Measurements from ENCODE around the gene NKD1.

NKD1 gene

GRCh38 chr16:50662306-50662940 lies 114.2 kb downstream of the NKD1 start:
- no peaks in the 10 kb centered on the region for H3K9me3 ChIP-seq (ENCODE audit: insufficient read depth, low read depth, low read length)
- H3K9ac ChIP-seq (ENCODE audit: low read depth, low read length, poor library complexity, severe bottlenecking): no peak overlapping the region
- H2AFZ ChIP-seq (ENCODE audit: low read length): no peak overlapping the region
- no peak overlapping the region for H3K4me3 ChIP-seq (ENCODE audit: low read length, poor library complexity, severe bottlenecking)
- 0 out of 2 replicates have a peak, but pooled peaks cover 5% of the 10 kb centered on the region for H3F3A ChIP-seq (ENCODE audit: low read depth)
- no peaks in the 10 kb centered on the region for H3K27me3 ChIP-seq (ENCODE audit: insufficient read depth, low read length, poor library complexity, severe bottlenecking)
- no peak overlapping the region for H3K4me2 ChIP-seq (ENCODE audit: low read depth, low read length, poor library complexity, severe bottlenecking)
- H3K4me1 ChIP-seq (ENCODE audit: insufficient read depth, low read length, poor library complexity, severe bottlenecking): peaks cover 15% of the 10 kb centered on the region
- TF ChIP-seq EZH2phosphoT487 (IDR thresholded peaks at IDR 0.05; ENCODE audit: borderline replicate concordance): no peak
- no peak for TF ChIP-seq CTCF (conservative IDR thresholded peaks at IDR 0.05; ENCODE audit: low read length)
- H3K9me2 ChIP-seq (replicated peaks; ENCODE audit: low read depth, low read length): no peaks in the 10 kb centered on the region
- H3K36me3 ChIP-seq (ENCODE audit: insufficient read depth, low read length): no peaks in the 10 kb centered on the region
- no peaks in the 10 kb centered on the region for H3K79me2 ChIP-seq (ENCODE audit: insufficient read depth, low read length)
- no peaks in the 10 kb centered on the region for H4K20me1 ChIP-seq (ENCODE audit: insufficient read depth, low read length, poor library complexity, severe bottlenecking)

- H3K9me2 ChIP-seq (replicated peaks; ENCODE audit: low read depth, low read length): no peaks in the 10 kb centered on the region
- no peak overlapping the region for H3K4me2 ChIP-seq (ENCODE audit: low read depth, low read length, poor library complexity, severe bottlenecking)
- no peaks in the 10 kb centered on the region for H3K36me3 ChIP-seq (ENCODE audit: insufficient read depth, low read length)
- H3F3A ChIP-seq (ENCODE audit: low read depth): 0 out of 2 replicates have a peak, but pooled peaks cover 5% of the 10 kb centered on the region
- TF ChIP-seq EZH2phosphoT487 (IDR thresholded peaks at IDR 0.05; ENCODE audit: borderline replicate concordance): no peak
- no peaks in the 10 kb centered on the region for H3K9me3 ChIP-seq (ENCODE audit: insufficient read depth, low read depth, low read length)
- H3K9ac ChIP-seq (ENCODE audit: low read depth, low read length, poor library complexity, severe bottlenecking): no peak overlapping the region
- no peaks in the 10 kb centered on the region for H4K20me1 ChIP-seq (ENCODE audit: insufficient read depth, low read length, poor library complexity, severe bottlenecking)
- H3K4me3 ChIP-seq (ENCODE audit: low read length, poor library complexity, severe bottlenecking): no peak overlapping the region
- no peaks in the 10 kb centered on the region for H3K79me2 ChIP-seq (ENCODE audit: insufficient read depth, low read length)
- peaks cover 17% of the 10 kb centered on the region for H3K4me1 ChIP-seq (ENCODE audit: insufficient read depth, low read length, poor library complexity, severe bottlenecking)
- H3K27me3 ChIP-seq (ENCODE audit: insufficient read depth, low read length, poor library complexity, severe bottlenecking): no peaks in the 10 kb centered on the region
- no peak overlapping the region for H2AFZ ChIP-seq (ENCODE audit: low read length)
Observed at GRCh38 chr16:50664270-50664669, 116.1 kb downstream of the NKD1 start.

GRCh38 chr16:50665128-50665878 lies 117.1 kb downstream of the NKD1 start:
- H3K4me3 ChIP-seq (ENCODE audit: low read length, poor library complexity, severe bottlenecking): peak overlapping the region; percentile 70
- H2AFZ ChIP-seq (ENCODE audit: low read length): peak overlapping the region; percentile 82
- no peaks in the 10 kb centered on the region for H3K79me2 ChIP-seq (ENCODE audit: insufficient read depth, low read length)
- peak overlapping the region; percentile 52 for H3K9ac ChIP-seq (ENCODE audit: low read depth, low read length, poor library complexity, severe bottlenecking)
- peak overlapping the region; percentile 77 for H3K4me2 ChIP-seq (ENCODE audit: low read depth, low read length, poor library complexity, severe bottlenecking)
- TF ChIP-seq CTCF (conservative IDR thresholded peaks at IDR 0.05; ENCODE audit: low read length) (peak; percentile 84), EZH2phosphoT487 (IDR thresholded peaks at IDR 0.05; ENCODE audit: borderline replicate concordance) (no peak)
- H3F3A ChIP-seq (ENCODE audit: low read depth): 0 out of 2 replicates have a peak, but pooled peaks cover 5% of the 10 kb centered on the region
- H3K27me3 ChIP-seq (ENCODE audit: insufficient read depth, low read length, poor library complexity, severe bottlenecking): no peaks in the 10 kb centered on the region
- no peaks in the 10 kb centered on the region for H3K9me3 ChIP-seq (ENCODE audit: insufficient read depth, low read depth, low read length)
- H3K4me1 ChIP-seq (ENCODE audit: insufficient read depth, low read length, poor library complexity, severe bottlenecking): peaks cover 17% of the 10 kb centered on the region
- no peaks in the 10 kb centered on the region for H4K20me1 ChIP-seq (ENCODE audit: insufficient read depth, low read length, poor library complexity, severe bottlenecking)
- H3K9me2 ChIP-seq (replicated peaks; ENCODE audit: low read depth, low read length): no peaks in the 10 kb centered on the region
- no peaks in the 10 kb centered on the region for H3K36me3 ChIP-seq (ENCODE audit: insufficient read depth, low read length)

All from Loucy (cell line).